HFF-Myc (cell line): ENCODE data around the gene TOM1.

Experiments
- DNase-seq: peaks from one replicate; pipeline ENCODE4 v3.0.0-alpha.2; 2011; ENCODE audit warnings: low read depth; ENCODE audit errors: extremely low read depth
- H3K4me3 ChIP-seq: replicated peaks from 2 replicates; pipeline ENCODE4 v1.5.1; 2011; ENCODE audit warnings: low read depth, mild to moderate bottlenecking, control low read depth, low read length
- TF ChIP-seq, protein P1 (sequence below): IDR thresholded peaks from 2 replicates; pipeline ENCODE4 v1.5.1; 2012; ENCODE audit warnings: mild to moderate bottlenecking, low read depth, low read length, control low read depth; ENCODE audit errors: missing control alignments

TOM1 gene

DNA sequence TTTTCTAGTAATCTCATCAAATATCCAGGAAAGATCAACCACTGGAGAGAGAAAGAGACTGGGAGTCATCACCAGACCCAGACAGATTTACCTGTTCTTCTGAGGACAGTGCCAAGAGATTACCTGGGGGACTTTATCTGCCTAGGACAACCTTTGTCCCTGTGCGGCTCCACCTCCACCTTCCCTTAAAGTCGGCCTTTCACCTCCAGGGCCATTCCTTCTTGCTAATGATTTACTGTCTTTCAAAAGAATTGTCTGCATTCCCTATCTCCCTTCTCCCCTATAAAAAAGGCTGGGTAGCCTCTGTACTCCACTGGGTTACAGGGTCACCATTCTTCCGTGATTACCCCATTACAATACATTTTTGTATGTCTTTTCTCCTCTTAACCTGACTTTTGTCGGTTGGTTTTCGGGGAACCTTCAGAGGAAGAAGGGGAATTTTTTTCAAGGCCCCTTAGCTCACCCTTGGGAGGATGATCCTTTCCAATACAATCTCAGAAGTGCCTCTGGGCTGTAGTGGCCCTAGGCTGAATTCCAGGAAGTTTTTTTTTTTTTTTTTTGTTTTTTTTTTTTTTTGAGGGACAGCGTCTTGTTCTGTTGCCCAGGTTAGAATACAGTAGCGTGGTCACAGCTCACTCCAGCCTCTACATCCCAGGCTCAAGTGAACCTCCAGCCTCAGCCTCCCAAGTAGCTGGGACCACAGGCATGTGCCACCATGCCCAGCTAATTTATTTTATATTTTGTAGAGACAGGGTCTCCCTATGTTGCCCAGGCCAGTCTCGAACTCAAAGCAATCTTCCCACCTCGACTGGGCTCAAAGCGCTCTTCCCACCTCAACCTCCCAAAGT, 79.7 kb downstream of the TOM1 start:
- TF ChIP-seq, protein P1, sequence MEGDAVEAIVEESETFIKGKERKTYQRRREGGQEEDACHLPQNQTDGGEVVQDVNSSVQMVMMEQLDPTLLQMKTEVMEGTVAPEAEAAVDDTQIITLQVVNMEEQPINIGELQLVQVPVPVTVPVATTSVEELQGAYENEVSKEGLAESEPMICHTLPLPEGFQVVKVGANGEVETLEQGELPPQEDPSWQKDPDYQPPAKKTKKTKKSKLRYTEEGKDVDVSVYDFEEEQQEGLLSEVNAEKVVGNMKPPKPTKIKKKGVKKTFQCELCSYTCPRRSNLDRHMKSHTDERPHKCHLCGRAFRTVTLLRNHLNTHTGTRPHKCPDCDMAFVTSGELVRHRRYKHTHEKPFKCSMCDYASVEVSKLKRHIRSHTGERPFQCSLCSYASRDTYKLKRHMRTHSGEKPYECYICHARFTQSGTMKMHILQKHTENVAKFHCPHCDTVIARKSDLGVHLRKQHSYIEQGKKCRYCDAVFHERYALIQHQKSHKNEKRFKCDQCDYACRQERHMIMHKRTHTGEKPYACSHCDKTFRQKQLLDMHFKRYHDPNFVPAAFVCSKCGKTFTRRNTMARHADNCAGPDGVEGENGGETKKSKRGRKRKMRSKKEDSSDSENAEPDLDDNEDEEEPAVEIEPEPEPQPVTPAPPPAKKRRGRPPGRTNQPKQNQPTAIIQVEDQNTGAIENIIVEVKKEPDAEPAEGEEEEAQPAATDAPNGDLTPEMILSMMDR: no peak

GRCh38 chr22:35380013-35380412, 80.3 kb downstream of the TOM1 start:
- DNase-seq: no peak
- TF ChIP-seq, protein P1: no peak
- no peak overlapping the region for H3K4me3 ChIP-seq

More for the DNA sequence above, 79.7 kb downstream of the TOM1 start:
- no peak overlapping the region for H3K4me3 ChIP-seq
- DNase-seq: no peak

DNA sequence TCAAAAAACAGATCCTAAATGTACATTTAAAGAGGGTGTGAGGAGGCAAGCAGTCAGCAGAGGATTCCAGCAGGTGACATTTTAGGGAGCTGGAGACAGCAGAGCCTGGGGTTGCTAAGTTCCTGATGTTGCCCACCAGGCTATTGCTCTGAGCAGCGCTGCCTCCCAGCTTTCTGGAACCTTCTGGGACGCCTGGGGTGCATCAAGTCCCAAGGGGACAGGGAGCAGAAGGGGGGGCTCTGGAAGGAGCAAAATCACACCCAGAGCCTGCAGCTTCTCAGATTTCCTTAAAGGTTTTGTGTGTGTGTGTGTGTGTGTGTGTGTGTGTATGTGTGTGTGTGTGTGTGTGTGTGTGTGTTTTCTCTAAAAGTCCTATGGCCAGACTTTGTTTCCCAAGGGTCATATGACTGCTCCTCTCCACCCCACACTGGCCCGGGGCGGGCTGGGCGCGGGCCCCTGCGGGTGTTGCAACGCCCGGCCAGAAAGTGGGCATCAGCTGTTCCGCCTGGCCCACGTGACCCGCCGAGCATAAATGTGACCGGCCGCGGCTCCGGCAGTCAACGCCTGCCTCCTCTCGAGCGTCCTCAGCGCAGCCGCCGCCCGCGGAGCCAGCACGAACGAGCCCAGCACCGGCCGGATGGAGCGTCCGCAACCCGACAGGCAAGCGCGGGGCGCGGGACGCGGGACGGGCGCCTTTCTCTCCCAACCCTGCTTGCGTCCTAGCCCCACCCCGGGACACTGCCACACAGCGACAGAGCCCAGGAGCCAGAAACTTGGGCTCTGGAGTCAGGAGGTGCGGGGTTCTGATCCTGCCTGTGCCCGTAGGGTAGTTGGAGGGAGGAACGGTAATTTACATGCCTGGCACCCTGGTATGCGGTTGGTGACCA, 81.1 kb downstream of the TOM1 start, which contains the start of gene HMOX1:
HMOX1 (plus strand) TSS at position 560 of the 887 bp plus-strand sequence; CDS start at position 638, 78 bp downstream.
- TF ChIP-seq, protein P1: no peak
- peak; percentile 20 for DNase-seq
- peak within 1 kb of the TSS; percentile 59 for H3K4me3 ChIP-seq

- TF ChIP-seq, protein P1: no peak
Measured at GRCh38 chr22:35381424-35382009, 81.8 kb downstream of the TOM1 start.

DNA sequence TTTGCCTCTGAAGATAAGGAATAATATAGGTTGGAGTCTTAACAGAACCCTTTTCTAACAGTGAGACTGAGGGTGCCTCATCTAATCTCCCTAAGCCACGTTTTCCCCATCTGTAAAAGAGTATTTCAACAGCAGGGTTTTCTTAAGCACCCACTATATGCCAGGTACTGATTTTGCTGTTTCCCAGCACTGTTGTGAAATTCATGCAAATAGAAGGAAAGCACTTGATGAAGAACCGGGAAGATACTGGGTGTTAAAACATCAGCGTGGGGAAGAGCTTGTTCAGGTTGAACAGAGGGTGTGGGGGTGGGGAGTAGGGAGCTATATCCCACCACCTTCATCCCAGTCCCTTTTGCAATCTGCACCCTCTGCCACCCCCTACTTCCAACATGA, 84.0 kb downstream of the TOM1 start:
- TF ChIP-seq, protein P1: no peak
- no peak for DNase-seq
- no peak overlapping the region for H3K4me3 ChIP-seq

More at GRCh38 chr22:35381424-35382009, 81.8 kb downstream of the TOM1 start:
- H3K4me3 ChIP-seq: peak overlapping the region; percentile 59
- no peak for DNase-seq

DNA sequence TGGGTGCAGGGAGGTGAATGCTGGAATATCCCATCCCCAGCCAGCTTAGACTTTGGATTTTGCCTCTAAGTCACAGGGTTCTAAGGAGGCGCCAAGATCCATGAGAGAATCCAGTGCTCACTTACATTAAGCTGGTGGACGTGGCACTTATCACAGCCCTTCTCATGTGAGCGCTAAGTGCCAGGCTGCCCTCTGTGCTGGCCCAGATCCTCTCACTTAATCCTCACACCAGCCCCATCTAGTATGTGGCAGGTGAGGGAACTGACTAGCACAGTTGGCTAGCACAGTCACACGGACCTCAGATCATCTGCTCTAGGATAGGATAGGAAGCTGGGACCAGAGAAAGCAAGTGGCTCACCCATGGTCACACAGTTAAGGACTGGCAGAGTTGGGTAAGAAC, 84.8 kb downstream of the TOM1 start:
- TF ChIP-seq, protein P1: no peak
- no peak for DNase-seq
- H3K4me3 ChIP-seq: no peak overlapping the region
